Fibroblast of peridontal ligament (primary cell): ENCODE results near the gene ALK.

ENCODE experiments used
- DNase-seq: peaks from one replicate; pipeline ENCODE4 v3.0.0-alpha.2; 2010; ENCODE audit errors: extremely low read depth

ALK gene

GRCh38 chr2:29224693-29225551, 696.5 kb downstream of the ALK start:
- DNase-seq: no peak

- peak; percentile 80 for DNase-seq
These were observed 697.3 kb downstream of the ALK start for GRCh38 chr2:29223851-29224692.

- no peak for DNase-seq
These were observed 698.1 kb downstream of the ALK start for GRCh38 chr2:29223257-29223656.

- DNase-seq: no peak
These were observed 698.8 kb downstream of the ALK start for GRCh38 chr2:29222381-29223179.

- DNase-seq: no peak
These were observed 700.7 kb downstream of the ALK start for GRCh38 chr2:29220506-29221270.

- no peak for DNase-seq
These were observed 702.0 kb downstream of the ALK start for GRCh38 chr2:29219374-29219773.

GRCh38 chr2:29218550-29219125, 702.7 kb downstream of the ALK start:
- no peak for DNase-seq

- DNase-seq: no peak
These were observed 703.3 kb downstream of the ALK start for GRCh38 chr2:29218071-29218470.

GRCh38 chr2:29216609-29216909, 704.8 kb downstream of the ALK start:
- no peak for DNase-seq

GRCh38 chr2:29215739-29216608, 705.4 kb downstream of the ALK start:
- no peak for DNase-seq

- no peak for DNase-seq
These were observed 706.3 kb downstream of the ALK start for GRCh38 chr2:29215073-29215472.

GRCh38 chr2:29213888-29214291, 707.5 kb downstream of the ALK start:
- no peak for DNase-seq

- DNase-seq: no peak
These were observed 709.4 kb downstream of the ALK start for GRCh38 chr2:29212009-29212408.

- no peak for DNase-seq
These were observed 711.8 kb downstream of the ALK start for GRCh38 chr2:29209551-29209950.

- no peak for DNase-seq
These were observed 713.8 kb downstream of the ALK start for GRCh38 chr2:29207352-29208148.

- DNase-seq: no peak
These were observed 714.4 kb downstream of the ALK start for GRCh38 chr2:29206941-29207340.

GRCh38 chr2:29202819-29203495, 718.4 kb downstream of the ALK start:
- DNase-seq: no peak

- DNase-seq: no peak
These were observed 719.4 kb downstream of the ALK start for GRCh38 chr2:29201979-29202378.
